Eye (tissue), 1 donor: ENCODE measurements around the gene CDC45.
"Not testable (repeated sequence)": the region's sequence is repeated elsewhere in the genome, so short reads cannot be mapped to it uniquely, and the experiment has no call there.

Source experiments
- DNase-seq: peaks from one replicate; pipeline ENCODE4 v3.0.0-alpha.2; 2015

Gene CDC45

DNA sequence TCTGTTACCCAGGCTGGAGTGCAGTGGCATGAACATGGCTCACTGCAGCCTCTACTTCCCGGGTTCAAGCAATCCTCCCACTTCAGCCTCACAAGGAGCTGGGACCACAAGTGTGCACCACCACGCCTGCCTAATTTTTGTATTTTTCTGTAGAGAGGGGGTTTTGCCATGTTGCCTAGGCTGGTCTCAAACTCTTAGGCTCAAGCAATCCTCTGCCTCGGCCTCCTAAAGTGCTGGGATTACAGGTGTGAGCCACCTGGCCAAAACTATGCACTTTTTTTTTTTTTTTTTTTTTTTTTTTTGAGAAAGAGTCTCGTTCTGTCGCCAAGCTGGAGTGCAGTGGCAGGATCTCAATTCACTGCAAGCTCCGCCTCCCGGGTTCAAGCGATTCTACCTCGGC is 56.8 kb downstream of the CDC45 start:
- DNase-seq = no peak

DNA sequence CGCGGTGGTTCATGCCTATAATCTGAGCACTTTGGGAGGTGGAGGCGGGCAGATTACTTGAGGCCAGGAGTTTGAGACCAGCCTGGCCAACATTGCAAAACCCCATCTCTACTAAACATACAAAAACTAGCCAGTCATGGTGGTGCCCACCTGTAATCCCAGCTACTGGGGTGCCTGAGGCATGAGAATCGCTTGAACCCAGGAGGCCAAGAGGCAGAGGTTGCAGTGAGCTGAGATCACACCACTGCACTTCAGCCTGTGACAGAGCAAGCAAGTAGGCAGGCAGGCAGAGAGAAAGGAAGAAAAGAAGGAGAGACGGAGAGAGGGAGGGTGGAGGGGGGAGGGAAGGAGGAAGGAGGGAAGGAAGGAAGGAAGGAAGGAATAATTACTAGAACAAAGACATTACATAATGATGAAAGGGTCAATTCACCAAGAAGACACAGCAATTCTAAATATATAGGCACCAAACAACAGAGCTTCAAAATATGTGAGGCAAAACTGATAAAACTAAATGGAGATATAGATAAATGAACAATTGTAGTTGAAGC is 58.3 kb downstream of the CDC45 start:
- DNase-seq = no peak

DNA sequence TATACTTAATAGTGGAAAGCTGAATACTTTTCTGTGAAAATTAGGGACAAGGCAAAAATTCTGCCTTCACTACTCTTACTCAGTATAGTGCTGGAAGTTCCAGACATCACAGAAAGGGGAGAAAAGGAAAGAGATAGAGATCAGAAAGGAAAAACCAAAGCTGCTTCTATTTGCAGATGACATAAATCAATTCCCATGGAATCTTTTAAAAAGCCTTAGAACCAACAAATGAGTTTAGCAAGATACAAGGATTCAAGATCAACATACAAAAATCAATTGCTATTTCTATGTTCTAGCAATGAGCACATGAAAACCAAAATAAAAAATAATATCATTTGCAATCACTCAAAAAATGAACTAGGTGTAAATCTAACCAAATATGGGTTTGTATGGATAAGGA is 60.7 kb downstream of the CDC45 start:
- no peak for DNase-seq

DNA sequence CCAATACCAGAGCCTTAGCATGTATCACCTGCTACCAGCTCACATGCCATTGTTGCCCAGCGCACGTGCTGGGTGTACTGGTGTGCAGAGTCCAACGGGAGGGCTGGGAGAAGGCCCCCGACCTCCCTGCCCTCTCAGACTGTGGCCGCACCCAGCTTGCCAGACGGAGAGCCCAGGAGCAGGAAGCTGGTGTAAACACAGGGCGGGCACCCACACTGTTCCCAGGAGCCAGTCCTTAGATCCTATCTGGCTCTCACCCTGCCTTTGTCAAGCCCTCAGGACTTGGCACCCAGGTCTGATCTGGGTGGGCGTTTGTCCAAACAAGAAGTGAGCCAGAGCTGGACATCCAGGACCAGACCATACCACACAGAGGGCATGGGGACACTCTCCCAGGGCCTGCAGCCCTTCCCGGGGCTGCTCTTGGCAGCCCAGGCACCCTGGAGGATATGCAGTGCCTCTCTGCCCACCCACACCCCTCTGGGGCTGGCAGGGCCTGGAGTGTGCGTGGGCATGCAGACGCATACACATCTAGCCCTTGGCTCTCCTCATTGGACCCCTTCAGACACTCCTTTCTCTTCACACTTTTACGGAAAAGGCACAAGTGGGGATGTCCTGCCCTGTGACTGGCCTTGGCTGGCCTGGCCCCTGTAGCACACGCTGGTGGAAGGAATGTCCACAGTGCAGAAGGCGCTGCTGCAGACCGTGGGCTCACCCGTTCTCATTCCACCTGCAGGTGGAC is 64.4 kb downstream of the CDC45 start:
- no peak for DNase-seq

DNA sequence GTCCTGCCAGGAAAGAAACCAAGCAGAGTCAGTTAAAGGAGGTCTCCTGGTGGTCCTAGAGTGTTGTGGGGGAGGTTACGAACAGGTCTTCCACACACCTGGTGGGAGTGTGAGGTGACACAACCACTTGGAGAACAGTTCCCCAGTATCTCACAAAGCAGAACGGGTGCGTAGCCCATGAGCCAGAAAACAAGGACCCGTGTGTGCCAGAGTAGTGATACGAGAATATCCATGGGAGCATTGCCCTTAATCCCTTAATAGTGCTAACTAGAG is 66.2 kb downstream of the CDC45 start:
- no peak for DNase-seq

DNA sequence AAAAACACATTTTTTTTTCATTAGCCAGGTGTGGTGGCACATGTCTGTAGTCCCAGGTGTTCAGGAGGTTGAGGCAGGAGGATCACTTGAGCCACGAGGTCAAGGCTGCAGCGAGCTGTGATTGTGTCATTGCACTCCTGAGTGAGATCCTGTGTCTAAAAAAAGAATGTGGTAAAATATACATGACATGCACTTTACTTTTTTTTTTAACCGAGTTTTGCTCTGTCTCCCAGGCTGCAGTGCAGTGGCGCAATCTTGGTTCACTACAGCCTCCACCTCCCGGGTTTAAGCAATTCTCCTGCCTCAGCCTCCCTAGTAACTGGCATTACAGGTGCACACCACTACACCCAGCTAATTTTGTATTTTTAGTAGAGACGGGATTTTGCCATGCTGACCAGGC is 67.0 kb downstream of the CDC45 start:
- no peak for DNase-seq

DNA sequence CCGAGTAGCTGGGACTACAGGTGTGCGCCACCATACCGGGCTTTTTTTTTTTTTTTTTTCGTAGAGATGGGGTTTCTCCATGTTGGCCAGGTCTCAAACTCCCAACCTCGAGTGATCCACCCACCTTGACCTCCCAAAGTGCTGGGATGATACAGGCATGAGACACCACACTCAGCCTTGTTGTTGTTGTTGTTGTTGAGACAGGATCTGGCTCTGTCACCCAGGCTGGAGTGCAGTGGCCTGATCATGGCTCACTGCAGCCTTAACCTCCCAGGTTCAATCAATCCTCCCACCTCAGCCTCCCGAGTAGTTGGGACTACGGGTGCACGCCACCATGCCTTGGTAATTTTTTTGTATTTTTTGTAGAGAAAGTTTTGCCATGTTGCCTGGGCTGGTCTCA is 67.9 kb downstream of the CDC45 start:
- no peak for DNase-seq

DNA sequence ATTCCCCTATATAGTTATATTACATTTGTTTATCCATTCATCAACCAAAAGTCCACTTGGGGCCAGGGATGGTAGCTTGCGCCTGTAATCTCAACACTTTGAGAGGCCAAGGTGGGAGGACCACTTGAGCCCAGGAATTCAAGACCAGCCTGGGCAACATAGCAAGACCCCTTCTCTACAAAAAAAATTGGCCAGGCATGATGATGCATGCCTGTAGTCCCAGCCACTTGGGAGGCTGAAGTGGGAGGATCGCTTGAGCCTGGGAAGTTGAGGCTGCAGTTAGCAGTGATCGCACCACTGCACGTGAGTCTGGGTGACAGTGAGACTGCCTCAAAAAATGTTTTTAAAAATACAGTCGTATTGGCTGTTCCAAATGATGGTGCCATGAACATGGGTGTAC is 68.7 kb downstream of the CDC45 start:
- DNase-seq = not testable (repeated sequence)

DNA sequence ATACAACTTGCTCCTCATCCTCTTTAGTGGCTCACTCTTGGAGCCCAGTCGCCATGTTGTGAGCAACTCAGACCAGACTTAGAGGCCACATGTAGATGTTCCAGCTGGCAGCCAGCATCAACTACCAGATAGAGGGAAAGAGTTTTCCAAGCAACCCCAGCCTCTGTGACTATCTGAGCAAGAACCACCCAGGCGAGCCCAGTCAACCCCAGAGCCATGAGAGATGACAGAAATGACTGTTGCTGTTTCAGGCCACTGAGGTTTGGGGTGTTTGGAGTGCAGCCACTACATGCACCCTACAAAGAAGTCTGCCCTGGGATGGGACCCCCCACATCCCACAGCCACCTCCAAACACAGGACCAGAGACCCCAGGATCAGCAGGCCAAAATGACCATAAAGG is 69.2 kb downstream of the CDC45 start:
- DNase-seq = no peak

DNA sequence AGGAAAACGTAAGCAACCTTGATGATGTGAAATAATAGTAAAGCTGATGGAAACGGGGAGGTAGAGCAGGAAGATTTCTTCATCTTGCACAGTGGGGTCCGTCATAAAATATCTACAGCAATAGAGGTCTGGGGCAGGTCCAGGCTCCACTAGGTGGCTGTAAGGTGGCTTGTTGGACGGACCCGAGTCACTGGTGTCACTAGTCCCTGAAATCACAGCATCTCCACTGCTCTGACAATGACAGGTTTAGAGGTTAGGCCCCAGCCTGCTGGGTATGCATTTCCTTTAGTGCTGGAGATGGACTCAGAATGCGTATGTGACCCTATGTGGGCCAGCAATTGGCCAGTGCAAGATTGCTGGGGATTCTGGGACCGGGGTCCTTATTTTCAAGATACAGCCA is 69.7 kb downstream of the CDC45 start:
- DNase-seq = no peak

DNA sequence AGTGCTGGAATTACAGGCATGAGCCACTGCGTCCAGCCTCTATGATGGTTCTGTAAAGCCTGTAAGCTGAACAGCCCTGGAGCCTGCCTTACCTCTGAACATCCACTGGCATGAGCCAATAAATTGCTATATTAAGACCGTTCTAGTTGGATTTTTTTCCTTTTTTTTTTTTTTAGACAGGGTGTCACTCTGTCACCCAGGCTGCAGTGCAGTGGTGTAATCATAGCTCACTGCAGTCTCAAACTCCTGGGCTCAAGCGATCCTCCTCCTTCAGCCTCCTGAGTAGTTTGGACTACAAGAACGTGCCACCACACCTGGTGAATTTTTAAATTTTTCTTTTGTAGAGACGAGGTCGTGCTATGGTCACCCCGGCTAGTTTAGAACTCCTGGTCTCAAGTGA is 70.7 kb downstream of the CDC45 start:
- no peak for DNase-seq

DNA sequence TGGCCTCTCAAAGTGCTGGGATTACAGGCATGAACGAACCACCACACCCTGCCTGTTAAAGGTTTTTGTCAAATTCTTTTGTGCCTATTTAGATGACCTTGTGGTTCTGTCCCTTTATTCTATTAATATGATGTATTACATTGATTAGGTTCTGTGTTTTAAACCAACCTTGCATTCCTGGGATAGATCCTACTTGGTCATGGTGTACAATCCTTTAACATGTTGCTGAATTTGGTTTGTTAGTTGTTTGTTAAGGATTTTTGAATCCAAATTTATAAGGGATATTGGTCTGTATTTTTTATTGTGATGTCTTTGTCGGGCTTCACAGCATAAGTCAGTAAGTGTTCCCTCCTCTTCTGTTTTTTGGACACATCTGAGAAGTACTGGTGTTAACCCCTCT is 73.5 kb downstream of the CDC45 start:
- DNase-seq = no peak

DNA sequence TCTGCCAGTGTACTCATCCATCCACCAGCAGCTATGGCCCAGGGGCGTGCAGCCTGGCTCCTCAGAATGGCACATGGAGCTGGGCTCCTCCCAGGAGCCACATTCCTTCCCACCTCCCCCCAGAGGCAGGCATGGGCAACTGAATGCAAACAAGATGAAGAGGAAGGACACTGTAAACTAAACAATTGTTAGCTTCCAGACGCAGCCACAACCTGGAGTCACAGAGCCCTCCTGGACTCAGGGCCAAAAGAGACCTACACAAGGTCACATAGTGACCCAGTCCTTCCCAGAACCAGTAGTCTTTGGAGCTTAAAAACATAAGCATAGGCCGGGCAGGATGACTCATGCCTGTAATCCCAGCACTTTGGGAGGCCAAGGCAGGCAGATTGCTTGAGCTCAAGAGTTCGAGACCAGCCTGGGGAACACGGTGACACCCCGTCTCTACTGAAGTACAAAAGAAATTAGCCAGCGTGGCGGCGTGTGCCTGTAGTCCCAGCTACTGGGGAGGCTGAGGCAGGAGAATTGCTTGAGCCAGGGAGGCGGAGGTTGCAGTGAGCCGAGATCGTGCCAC is 75.2 kb downstream of the CDC45 start:
- no peak for DNase-seq

DNA sequence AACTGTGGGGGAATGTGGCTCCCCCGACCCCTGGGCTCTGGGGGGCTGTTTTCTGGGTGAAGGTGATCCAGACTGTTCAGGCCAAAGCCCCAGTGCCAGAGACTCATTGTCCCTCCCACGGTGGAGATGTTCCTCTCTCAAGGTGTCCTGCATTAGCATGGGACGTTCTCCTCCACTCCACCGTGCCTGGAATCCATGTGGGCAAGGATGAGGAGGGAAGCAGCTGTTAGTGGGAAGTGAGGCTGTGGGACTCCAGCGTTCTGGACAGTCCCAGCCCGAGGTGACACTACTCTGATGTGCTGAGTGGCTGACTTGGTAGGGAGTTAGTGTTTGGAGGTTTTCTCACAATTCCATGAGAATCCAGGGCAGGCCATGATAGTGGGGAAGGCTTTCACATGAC is 75.9 kb downstream of the CDC45 start:
- no peak for DNase-seq

DNA sequence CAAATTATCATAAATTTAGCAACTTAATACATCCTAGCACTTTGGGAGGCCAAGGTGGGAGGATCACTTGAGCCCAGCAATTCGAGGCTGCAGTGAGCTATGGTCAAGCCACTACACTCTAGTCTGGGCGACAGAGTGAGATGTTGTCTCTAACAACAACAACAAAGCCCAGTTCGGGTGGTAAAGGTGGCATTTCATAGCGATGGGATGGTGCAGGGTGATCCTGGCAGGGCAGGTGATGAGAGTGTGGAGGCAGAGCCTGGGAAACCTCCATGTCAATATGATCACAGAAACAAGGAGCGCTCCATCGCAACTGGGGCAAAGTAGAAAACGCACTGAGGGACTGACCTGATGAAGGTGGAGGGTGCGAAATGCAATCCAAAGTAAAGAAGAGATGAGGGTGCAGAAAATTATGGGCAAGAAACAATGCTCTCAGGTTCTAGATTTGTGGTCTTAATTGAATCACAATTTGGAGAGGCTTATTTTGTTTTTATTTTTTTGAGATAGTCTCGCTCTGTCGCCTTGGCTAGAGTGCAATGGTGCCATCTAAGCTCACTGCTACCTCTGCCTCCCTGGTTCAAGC is 77.3 kb downstream of the CDC45 start:
- DNase-seq = no peak

DNA sequence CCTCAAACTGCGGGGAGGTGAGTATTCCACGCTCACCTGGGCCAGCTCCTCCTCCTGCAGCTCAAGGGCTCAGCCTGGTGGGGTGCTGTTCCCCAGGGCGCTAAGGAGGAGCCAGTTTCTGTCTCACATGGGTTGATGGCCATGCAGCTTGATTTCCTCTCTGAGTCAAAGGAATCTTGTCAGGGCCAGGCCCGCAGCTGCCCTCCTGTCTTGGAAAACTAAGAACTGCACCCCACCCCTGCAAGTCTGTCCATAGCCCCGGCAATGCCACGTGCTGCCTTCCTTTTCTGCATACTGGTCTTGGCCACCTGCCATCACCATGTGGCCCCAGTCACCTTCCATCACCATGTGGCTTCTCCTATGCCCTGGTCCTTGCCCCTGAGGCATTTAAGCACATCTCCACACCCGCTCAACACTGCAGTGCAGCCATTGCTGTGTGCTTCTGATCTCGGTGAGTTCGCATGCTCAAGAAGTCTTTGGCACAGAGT is 79.6 kb downstream of the CDC45 start:
- DNase-seq = no peak

DNA sequence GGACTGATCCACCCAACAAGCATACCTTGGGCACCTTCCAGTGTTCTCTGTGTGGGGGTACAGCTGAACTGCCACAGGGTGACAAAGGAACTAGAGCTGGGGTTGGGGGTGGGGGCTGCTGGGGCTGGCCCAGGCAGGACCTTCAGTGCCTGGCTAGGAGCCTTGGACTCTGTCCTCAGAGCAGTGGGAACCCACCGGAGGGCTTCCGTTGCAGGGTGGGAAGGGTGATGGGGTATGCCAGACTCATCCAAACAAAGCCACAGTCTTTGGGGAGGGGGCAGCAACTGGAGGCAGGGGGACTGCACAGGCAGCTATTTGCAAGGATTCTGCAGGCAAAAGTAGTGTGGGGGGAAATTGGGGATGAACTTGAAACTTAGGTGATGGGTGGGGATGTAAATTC is 80.2 kb downstream of the CDC45 start:
- DNase-seq = no peak

DNA sequence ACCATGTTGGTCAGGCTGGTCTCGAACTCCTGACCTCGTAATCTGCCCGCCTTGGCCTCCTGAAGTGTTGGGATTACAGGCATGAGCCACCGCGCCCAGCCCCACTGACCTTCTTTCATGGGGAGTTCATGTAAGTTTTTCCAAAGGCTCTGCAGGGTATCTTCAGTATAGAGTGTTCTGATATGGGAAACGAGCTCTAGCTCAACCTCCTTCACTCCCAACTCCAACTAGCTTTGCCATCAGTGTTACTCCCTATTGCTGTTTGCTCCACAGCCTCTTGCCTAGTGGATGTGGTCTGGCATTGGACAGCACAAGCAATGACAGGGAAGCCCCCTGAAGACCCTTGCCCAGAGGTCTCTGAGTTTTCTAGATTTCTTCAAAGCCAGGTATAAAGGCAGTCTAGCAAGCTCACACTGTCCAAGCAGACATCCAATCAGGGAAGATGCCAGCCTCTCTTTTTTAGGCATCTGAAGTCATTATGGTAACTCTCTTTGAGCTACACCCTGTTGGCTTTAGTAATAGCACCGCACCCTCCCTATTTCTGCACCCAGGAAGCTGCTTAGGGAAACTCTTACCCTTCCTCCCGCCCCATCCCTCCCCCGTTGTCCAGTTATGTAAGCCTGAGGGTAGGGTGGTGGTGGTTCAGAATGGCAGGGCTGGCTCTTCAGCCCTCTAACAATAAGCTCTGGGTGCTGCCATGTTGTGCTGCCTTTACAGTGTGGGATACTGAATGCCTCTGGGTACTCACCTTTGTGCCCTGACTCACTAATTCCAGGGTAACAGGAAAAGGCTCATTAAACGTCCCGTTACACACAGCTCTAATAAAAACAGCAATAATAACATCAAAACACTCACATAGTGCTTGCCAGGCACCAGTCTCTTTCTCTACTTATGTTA is 85.9 kb downstream of the CDC45 start:
- DNase-seq = no peak

DNA sequence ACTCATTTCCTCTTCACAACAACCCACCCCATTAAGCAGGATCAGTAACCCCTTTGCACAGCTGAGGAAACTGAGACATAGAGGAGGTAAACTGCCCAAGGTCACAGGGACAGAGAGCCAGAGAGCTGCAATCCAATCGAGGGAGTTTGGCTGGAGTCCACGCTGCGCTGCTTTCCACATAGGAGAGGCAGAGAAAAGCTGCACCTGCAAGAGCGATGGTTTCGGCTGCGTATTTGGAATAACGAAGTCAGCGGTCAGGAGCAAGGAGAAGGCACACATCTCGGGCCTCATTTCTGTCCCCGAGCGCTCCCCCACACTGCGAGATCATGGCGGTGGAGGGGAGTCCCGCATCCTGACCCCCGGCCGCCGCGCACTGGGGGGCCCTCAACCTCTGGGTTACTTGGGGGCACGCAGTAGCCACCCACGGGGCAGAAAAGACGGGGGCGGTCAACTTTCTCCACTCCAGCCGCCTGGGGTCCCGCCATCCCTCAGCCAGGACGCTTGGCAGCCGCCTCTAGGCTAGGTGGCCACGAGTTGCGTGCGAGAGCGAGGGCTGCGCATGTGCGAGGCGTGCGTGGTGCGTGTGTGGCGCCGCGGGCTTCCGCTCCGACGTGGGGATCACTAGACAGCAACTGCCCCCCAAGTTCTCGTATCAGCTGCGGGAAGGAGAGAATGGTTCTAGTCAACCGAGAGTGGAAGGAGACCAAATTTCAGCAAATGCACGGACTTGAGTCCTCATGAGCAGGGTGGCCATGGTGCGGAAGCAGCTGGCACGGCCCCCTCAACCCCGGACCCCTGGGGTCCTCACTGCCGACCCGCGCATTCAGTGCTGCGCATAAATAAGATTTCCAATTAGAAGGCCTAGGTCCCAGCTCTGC is 86.8 kb downstream of the CDC45 start:
- no peak for DNase-seq

DNA sequence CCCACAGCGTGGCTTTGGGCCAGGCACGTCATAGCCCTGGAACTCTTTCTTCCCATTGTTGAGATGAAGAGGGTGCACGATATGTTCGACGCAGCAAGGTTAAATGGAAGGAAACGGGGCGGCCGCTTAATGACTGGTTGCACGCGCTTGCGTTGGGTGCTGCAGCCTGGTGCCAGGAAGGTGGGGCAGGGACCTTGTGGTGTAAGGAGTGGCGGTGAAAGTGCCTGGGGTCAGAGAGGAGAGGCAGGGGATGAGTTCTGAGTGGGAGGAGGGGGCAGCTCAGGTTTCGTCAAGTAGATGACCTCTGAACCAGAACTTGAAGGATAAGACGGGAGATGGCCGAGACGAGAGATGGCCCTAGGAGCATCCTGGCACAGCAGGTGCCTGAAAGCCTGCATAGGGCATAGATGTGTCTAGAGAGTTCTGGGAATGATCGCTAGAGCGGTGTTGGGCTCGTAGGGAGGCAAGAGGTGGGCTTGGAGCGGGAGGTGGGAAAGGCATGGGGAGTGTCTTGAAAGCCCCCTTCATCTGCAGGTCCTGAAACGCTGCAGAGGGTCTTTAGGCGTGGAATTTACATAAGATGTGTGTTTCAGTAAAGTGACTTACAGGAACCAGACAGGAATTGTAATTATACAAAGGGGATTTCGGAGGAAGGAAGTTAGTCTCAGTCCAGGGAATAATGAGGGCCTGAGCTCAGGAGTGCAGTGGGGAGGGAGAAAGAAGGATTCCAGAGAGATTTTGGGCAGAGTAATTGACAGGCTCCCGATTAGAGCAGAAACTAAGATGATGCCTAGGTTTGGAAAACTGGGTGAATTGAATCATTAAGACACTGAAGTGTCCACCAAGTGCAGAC is 87.7 kb downstream of the CDC45 start:
- DNase-seq = no peak
